Measurements from ENCODE around the gene TAS2R60.
"Not testable (repeated sequence)": the region's sequence is repeated elsewhere in the genome, so short reads cannot be mapped to it uniquely, and the experiment has no call there.

Gene TAS2R60

DNA sequence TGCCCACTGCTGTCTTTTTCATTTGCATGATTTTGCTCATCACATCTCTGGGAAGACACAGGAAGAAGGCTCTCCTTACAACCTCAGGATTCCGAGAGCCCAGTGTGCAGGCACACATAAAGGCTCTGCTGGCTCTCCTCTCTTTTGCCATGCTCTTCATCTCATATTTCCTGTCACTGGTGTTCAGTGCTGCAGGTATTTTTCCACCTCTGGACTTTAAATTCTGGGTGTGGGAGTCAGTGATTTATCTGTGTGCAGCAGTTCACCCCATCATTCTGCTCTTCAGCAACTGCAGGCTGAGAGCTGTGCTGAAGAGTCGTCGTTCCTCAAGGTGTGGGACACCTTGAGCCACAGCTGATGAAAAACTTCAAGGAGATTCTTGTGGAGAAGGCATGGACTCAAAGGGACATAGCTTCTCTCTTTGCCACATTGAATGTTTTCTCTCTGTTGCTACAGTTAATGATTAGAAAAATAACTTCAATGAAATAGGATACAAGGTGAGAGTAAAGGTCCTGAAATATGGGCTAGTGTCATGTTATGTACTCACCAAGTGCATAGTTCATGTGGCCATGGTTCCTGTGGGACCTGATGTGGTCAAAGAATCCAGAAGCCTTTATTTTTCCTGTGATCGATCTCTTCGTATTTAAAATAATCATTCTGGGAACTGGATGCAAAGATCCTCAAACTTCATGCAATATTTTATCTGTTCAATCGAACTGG, 970 bp downstream of the TAS2R60 start:
- DNase-seq = no peak

DNA sequence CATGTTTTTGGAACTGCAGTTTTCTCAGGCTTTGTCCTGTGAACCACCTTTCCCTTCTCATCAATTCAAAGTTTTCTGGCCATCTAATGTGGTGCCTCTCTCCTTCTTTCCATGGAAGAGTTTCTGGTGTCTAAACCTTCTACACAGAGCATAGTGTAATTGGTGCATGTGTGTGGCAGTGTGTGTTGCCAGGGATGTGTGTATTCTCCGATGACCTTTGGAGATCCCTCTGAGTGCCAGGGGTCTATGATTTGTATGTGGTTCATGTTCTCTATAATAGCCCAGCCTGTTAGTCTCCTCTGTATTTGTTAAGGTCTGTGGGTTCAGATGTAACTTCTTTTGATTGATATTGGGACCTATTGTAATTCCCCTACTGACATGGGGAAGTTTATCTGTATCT, 1.5 kb downstream of the TAS2R60 start:
- DNase-seq = no peak

DNA sequence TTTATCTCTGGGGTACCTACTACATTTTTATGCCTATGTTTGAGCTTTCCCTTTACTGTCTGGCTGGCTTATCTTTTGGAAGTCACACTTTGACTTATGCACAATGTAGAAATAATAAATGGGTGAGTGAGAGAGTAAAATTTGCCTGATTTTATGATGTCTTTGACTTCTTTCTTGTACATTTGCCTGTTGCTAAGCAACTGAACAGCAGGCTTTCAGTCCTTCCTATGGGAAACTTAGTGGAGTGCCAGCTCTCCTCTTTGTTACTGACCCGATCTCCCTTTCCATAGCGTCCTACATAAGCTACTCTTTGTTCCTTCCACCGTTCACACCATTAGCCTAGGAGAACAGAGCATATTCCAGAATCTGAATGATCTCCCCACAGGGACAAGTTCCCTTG, 4.2 kb downstream of the TAS2R60 start:
- DNase-seq = no peak

DNA sequence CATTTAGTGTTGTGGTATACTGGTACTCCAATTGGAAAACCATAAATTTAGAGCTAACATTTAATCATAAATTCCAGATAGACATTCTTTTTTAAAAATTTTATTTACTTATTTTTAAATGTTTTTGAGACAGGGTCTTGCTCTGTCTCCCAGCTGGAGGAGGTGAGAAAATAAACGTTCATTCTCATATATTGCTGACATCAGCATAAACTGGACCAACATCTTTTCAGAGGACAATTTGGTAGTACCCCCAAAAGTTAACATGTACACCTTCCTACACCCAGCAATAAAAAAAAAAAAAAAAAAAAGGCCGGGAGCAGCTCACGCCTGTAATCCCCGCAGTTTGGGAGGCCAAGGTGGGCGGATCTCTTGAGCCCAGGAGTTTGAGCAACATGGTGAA, 5.2 kb downstream of the TAS2R60 start:
- DNase-seq = no peak

DNA sequence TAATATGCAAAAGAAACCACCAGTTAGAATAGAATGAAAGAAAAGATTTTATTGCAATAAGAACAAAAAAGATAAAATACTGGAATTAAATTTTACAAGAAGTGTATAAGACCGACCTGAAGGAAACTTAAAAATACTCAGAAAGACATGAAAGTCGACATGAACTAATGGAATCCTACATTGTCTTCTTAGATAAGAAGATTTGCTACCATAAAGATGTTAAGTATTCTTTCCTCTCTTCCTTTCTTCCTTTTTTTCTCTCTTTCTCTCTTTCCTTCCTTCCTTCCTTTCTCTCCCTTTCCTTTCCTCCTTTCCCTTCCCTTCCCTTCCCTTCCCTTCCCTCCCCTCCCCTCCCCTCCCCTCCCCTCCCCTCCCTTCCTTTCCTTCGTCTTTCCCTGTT, 6.5 kb downstream of the TAS2R60 start:
- DNase-seq = no peak

DNA sequence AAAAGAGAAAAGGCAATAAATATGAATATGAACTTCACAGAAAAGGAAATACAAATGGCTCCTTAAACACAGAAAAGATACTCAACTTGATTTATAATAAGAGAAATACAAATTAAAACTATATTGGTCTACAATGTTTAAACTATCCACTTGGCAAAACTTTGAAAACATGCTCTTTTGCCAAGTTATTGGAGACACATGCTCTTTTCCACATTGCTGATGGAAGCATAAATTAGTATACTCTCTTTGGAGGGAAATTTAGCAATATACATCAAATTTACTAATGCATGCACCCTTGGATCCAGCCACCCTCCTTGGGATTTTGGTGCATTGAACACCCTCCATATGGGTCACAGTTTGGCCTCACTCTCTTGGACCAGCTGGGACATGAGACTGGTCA, 7.9 kb downstream of the TAS2R60 start:
- DNase-seq = no peak

DNA sequence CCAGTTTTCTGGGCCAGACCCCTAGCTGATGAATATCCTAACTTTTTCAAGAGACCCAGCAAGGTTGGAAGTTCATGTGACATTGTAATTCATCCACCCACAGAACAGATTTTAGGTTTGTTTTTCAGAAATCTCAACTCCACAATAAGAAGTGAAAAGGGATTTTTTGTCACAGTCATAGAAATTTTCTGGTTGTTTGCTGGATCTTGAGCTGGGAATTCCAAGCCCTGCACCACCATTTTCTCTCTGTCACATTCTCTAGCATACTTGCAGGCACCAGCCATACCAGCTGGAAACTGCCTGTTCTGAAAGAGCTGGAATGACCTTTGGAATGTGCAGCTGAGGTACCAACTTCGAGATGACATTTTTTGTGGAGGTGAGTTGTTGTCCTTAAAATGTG, 8.5 kb downstream of the TAS2R60 start:
- no peak for DNase-seq

DNA sequence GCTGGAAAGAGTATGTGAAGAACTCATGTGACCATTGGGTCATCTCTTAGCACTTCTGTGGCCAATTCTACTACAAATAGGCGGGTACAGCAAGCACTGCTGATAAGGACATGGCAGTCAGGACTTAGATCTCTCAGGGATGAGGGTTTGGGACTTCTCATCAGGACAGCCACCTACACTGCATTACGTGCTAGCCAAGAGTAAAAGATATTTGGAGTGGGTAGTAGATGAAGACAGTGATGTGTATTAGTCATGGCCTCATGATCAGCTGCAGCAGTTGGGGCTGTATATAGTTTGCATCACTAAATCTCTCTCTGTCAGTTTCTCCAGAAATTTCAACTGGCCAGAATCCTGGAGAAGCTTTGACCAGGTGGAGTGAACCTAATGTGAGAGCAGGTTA, 9.2 kb downstream of the TAS2R60 start:
- no peak for DNase-seq

DNA sequence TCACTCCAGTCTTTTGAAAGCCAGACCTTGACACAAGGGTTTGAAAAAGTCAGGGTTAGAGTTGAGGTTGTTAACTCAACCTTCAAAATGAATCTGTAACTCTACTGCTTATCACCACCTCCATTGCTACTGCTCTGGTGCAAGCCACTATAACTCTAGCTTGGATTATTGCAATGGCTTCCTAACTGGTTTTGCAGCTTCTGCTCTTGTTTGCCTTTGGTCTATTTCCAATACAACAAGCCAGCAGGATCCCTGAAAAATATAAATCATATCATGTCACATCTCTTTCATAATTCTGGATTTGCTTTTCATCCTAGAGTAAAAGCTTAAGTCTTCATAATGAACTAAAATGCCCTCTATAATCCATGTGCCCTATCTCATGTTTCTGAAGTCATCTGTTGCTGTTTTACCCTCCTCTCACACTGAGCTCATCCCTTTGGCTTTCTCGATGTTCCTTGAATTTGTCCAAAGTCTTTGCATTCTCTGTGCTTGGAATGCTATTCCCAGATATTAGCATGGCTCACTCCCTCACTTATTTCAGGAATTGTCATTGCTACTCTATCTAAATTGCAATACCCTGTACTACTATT, 10.9 kb downstream of the TAS2R60 start:
- no peak for DNase-seq

DNA sequence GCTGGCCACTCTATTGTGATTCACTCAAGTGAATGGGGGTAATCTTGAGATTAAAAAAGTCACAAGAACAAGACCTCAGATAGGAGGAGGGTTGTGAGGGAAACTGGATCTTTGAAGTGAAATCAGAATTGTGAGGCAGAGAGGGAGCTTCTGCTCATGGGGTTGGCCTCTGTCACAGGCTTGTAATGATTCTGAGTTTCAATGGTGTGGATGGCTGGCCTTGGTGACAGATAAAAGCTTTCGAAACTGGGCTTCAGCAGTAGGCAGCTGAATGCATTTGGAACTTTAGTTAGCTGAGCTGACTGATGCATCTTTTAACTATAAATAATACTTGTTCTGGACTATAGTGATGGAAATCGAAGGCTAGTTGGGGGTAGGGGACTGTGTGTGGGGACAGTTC, 12.2 kb downstream of the TAS2R60 start:
- DNase-seq = no peak

DNA sequence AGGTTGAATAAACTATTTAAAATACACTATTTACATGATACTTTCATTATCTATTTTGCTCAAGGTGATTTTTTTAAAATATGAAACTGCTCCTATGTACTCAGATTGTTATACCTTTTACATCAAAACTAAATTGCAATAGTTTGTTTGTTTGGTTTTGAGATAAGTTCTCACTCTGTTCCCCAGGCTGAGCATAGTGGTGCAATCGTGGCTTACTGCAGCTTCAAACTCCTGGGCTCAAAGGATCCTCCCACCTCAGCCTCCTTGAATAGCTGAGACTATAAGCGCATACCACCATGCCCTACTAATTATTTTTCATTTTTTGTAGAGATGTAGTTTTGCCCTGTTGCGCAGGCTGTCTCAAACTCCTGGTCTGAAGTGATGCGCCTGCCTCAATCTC, 12.7 kb downstream of the TAS2R60 start:
- no peak for DNase-seq

DNA sequence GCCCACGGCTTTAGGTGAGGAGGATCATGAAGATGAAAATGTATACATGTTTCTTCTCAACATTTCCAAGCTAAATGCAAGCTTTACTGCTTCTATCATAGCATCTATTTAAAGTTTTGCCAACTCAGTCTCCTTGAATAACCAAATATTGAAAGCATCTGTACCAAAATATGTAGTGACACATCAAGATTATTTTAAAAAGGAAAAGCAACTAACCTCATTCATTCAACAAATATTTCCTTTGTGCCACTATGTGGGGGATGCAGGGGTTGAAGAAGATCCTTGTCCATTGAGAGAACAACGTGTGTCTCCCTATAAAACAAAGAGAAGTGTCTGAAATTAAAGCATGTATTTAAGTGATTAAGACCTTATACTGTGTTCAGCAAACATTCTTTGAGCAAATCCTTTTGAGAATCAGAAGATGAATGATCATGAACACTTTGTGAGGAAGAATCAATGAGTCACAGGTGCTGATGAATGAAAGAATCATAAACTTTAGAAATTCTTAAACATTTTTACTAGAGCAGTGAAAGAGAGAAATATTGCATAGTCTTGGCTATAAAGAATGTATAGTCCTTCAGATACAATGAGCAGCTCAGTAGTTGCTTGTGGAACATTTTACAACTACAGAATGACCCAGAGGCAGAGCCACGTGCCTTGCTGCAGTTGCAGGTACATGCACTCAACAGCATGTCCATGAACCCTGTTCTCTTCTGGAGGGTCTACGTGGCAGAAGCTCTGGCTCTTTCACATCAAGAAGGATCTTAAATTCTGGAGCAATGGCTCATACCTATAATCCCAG, 13.9 kb downstream of the TAS2R60 start:
- DNase-seq = no peak

DNA sequence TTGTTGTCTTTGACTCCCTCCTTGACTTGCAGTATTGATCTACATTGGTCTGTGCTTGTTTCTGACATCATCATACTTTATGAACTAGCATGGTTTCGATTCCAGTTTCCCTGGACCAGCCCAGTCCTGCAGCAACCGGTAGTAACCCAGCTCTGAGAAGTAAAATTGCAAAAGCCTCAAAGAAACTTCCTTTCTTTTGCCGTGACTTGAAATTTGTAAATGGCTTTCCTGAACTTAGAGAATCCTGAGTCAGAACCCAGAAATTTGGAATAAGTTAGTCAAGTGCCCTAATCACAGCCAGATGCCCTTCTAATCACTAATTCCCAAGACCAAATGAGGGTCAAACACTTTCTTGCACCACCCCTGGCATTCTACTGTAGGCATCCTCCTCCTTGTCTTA, 15.0 kb downstream of the TAS2R60 start:
- no peak for DNase-seq

DNA sequence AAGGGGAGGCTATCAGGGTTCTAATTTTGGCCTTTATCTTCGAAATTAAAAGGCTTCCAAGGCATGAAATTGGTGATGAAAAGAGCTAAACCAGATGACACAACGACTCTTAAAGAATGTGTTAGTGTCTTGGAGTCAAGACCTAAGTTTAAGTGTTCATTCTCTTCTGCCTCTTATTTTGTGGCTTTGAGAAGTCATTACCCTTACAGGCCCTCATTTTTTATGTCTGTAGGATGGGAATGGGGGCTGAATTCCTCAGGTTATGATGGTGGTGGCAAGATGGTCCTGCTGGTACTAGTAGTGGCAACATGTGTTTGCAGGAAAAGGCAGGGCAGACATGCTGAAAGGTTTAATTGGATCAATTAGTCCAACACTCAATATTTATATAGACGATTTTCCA, 15.4 kb downstream of the TAS2R60 start:
- no peak for DNase-seq

DNA sequence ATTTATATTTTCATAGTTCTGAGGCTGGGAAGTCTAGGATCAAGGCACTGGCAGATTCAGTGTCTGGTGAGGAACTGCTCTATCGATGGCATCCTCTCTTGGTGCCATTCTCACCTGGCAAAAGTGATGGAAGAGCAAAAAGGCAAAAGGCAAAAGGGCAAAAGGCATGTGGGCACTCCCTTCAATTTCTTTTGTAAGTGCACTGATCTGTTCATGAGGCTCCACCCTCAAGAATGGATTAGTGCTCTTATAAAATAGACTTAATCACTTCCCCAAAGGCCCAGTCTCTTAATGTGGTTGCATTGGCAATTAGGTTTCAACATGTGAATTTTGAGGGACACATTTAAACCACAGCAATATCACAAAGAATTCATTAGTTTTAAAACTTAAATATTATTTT, 16.1 kb downstream of the TAS2R60 start:
- DNase-seq = no peak

DNA sequence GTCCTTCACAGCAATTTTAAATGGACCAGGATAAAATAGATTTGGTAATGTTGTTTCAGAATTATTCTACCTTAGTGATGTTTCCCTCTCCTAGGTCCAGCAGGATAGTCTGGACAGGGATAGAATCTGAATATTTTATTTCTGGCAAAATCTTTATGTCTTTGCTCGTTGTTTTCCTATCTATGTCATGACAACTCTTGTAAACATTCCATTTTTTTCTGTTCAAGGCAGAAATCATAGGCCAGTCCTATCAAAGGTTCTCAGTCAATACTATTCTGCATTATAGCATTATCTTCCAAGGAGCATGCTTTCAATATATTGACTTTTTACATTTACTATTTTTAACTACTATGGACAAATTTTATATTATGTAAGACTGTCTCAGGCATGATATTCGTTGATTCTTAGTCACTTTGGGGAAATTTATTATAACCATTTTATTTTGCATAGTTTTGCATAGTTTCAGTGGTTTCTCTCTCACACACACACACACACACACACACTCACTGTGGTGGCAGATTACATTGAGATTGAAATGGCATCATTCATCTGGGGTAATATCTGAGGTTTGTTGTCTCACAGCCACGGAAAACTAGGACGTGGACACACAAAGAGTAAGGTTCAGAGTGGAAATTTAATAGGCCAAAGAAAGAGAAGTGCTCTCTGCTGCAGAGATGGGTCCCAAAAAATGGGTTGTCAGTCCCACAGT, 17.2 kb downstream of the TAS2R60 start:
- DNase-seq = no peak

DNA sequence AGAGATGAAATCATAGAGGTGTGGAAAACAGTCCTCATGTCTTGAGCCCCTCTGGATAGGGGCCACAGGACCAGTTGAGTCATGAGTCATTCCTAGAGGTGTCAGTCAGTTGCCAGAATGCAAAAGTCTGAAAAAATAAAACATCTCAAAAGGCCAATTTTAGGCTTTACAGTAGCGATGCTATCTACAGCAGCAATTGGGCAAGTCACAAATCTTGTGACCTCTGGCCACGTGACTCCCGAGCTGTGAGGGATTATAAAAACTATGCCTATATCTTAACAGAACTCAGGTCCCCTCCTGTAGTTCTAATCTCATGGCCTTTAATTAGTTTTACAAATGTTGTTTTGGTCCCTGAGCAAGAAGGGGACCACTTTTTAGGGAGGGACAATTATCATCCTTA, 18.8 kb downstream of the TAS2R60 start:
- DNase-seq = no peak

DNA sequence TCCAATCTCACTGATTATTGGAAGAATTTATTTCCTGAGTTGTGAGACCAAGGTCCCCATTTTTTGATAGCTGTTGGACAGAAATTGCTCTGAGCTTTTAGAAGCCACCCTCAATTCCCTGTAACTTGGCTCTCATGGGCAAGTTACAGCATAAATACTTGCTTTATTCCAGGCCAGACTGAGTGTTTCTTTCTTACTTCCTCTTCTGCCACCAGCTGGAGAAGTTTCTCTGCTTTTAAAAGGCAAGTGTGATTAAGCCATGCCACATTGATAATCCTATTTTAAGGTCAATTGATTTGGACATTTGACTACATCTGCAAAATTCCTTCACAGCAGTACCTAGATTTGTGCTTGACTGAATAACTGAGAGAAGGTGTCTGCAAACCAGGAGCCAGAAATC, 20.3 kb downstream of the TAS2R60 start:
- no peak for DNase-seq

DNA sequence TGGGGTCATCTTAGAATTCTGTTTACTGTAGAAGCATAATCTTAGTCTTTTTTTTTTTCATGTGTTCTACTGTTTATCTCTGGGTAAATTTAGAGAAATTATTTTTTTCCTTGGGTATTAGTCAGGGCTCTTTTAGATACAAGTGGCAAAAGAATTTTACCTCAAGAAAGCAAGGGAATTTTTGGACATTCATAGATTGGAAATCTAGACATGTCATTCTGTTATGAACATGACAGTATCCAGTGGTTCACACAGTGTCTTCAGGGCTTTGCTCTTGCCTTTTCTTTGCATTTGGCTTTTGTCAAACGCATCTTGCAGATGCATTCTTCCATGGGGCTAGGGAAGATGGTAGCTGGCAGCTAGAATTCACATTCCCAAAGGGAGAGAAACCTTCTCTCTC, 20.7 kb downstream of the TAS2R60 start:
- DNase-seq = no peak

DNA sequence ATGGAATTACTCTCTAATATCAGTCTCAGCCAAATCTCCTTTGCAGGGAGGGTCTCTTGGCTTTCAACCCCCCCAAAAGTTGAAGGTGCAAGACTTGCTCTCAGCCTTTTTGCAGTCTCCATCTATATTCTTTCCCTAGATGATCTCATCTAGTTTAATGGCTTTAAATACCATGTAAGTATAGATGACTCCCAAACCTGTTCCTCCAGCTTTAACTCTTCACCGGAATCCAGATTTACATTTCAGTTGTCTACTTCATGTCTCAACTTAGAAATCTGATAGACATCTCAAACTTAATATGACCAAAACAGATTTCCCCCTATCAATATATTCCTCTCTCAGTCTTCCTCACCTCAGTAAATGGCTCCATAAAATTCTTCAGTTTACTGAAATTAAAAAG, 24.5 kb downstream of the TAS2R60 start:
- no peak for DNase-seq

DNA sequence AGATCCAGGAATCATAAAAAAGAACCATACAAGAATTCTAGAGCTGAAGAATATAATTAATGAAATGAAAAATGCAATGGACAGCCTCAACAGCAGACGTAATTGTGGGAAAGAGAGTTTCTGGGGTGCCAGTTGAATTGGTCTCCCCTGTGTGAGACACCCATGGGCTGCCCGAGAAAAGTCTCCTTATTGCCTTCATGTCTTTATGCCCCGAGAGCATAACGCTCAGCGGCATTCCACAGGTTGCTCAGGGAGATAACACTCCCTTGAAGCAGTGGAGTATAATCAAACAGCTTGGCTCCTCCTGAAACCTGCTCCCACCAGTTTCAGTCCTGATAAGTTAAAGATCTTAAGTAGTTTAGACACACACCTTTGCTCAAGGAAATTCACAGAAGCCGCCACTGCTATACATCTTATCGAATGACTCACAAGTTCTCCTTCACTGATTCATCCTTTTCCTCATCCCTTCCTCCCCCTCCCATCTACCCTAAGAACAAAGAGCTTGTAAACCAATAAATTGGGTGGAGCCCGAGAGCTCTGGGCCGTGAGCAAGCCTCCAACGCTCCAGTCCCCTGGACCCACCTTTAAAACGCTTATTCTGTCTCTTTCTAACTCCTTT, 28.9 kb downstream of the TAS2R60 start:
- not testable (repeated sequence) for DNase-seq

DNA sequence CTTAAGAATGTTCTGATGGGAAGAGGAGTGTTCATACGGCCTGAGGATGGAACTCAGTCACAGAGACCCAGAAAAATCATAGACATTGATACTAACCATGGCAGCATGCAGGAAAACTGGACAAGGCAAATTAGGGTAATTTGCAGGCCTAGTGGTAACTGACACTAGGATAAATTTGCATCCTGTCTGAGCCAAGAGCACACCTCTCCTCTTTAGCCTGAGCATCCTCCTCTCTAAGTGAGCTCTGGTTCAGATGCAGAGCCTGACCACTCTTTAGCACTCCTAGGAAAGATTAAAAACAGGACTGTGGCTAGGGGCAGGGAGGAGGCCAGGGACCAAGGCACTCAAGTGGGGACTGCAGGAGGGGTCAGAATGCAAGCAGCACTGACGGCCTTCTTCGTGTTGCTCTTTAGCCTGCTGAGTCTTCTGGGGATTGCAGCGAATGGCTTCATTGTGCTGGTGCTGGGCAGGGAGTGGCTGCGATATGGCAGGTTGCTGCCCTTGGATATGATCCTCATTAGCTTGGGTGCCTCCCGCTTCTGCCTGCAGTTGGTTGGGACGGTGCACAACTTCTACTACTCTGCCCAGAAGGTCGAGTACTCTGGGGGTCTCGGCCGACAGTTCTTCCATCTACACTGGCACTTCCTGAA, 34.4 kb downstream of the TAS2R60 start, which contains the start of gene TAS2R41:
TSS of gene TAS2R41 (plus strand) at position 373 of the 650 bp plus-strand sequence. CDS start at position 373, 0 bp downstream.
- DNase-seq = no peak
